Fibroblast of lung (primary cell): Measurements from ENCODE around the gene FAM107B.

Experiments
- EZH2 ChIP-seq: IDR thresholded peaks from 2 replicates; pipeline ENCODE4 v1.5.1; 2012; ENCODE audit warnings: low read length, control low read depth, mild to moderate bottlenecking; ENCODE audit errors: missing control alignments
- TF ChIP-seq, protein P1 (sequence below), 2 donors: IDR thresholded peaks in 1 of 2; conservative IDR thresholded peaks in 1 of 2; 1 replicate in 1 of 2; 2 replicates in 1 of 2; pipeline ENCODE4 v1.5.1; 2011 to 2012; ENCODE audit warnings: low read length in 2 of 2, control low read depth in 1 of 2, inconsistent platforms in 1 of 2, low read depth in 1 of 2, mild to moderate bottlenecking in 1 of 2

DNA sequence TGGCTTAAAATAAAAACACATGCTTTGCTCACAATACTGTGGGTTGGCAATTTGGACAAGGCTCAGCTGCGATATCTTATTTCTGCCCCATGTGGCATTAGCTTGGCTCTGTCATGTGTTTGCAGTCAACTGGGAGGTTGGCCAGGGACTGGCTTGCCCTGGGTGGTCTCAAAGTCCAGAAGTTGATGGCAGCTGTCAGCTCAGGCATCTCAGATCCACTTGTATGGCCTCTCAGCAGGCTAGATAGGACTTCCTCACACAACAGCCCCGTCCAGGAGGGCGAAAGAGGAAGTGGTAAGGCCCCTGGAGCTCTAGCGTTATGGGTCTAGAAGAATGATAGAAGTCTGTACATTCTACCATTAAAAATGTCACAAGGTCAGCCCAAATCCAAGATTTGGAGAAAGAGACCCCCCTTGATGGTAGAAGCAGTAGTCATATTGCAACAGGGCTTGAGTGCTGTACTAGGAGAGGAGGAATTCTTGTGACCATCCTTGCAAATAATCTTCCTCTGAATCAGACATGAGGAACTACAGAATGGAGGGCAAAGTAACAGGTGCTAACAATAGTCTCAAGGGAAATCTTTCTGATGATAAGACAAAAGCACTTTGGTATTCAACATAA, 166.2 kb downstream of the FAM107B start:
- TF ChIP-seq, protein P1, sequence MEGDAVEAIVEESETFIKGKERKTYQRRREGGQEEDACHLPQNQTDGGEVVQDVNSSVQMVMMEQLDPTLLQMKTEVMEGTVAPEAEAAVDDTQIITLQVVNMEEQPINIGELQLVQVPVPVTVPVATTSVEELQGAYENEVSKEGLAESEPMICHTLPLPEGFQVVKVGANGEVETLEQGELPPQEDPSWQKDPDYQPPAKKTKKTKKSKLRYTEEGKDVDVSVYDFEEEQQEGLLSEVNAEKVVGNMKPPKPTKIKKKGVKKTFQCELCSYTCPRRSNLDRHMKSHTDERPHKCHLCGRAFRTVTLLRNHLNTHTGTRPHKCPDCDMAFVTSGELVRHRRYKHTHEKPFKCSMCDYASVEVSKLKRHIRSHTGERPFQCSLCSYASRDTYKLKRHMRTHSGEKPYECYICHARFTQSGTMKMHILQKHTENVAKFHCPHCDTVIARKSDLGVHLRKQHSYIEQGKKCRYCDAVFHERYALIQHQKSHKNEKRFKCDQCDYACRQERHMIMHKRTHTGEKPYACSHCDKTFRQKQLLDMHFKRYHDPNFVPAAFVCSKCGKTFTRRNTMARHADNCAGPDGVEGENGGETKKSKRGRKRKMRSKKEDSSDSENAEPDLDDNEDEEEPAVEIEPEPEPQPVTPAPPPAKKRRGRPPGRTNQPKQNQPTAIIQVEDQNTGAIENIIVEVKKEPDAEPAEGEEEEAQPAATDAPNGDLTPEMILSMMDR (conservative IDR thresholded peaks at IDR 0.05 in 1 of 2, IDR thresholded peaks at IDR 0.05 in 1 of 2; ENCODE audit: low read depth in 1 of 2, low read length in 2 of 2) = no peak
- no peak for TF ChIP-seq EZH2
